Activated CD4-positive, alpha-beta T cell treated with anti-CD3 and anti-CD28 coated beads, Interleukin-2, Interleukin-4, amounts not matched to agents 100 ng/mL and 50 ng/mL, durations not matched to agents 16 hours and 8 hours (primary cell): ENCODE measurements around the gene YIF1A.
"Not testable (repeated sequence)": the region's sequence is repeated elsewhere in the genome, so short reads cannot be mapped to it uniquely, and the experiment has no call there.

Source experiments
- DNase-seq: peaks from one replicate; pipeline ENCODE4 v3.0.0-alpha.2; 2020; ENCODE audit warnings: low spot score

Gene YIF1A

GRCh38 chr11:66326261-66327111 lies 37.5 kb upstream of the YIF1A start:
- DNase-seq: no peak

- DNase-seq: no peak
These were observed 36.3 kb upstream of the YIF1A start for GRCh38 chr11:66325263-66325671.

GRCh38 chr11:66324664-66325063 lies 35.7 kb upstream of the YIF1A start:
- DNase-seq: no peak

GRCh38 chr11:66323684-66324083 lies 34.7 kb upstream of the YIF1A start:
- DNase-seq: no peak

- DNase-seq: no peak
These were observed 33.9 kb upstream of the YIF1A start for GRCh38 chr11:66322732-66323427.

- DNase-seq: no peak
These were observed 32.7 kb upstream of the YIF1A start for GRCh38 chr11:66321606-66322005.

- not testable (repeated sequence) for DNase-seq
These were observed 31.8 kb upstream of the YIF1A start for GRCh38 chr11:66320748-66321147.

- DNase-seq: not testable (repeated sequence)
These were observed 31.3 kb upstream of the YIF1A start for GRCh38 chr11:66320289-66320688.

GRCh38 chr11:66318600-66318970 lies 29.6 kb upstream of the YIF1A start:
- DNase-seq: no peak

- no peak for DNase-seq
These were observed 29.0 kb upstream of the YIF1A start for GRCh38 chr11:66317723-66318599.

- no peak for DNase-seq
These were observed 28.4 kb upstream of the YIF1A start for GRCh38 chr11:66317322-66317722.

- DNase-seq: no peak
These were observed 27.9 kb upstream of the YIF1A start, which contains the start of gene CD248 for GRCh38 chr11:66316849-66317251. TSS of gene CD248 (minus strand) at chr11:66317044. CDS start at chr11:66317027, 17 bp downstream.

- DNase-seq: no peak
These were observed 27.2 kb upstream of the YIF1A start for GRCh38 chr11:66315921-66316811.

GRCh38 chr11:66315498-66315885 lies 26.5 kb upstream of the YIF1A start:
- no peak for DNase-seq

GRCh38 chr11:66314561-66315497 lies 25.9 kb upstream of the YIF1A start:
- no peak for DNase-seq

- DNase-seq: no peak
These were observed 25.2 kb upstream of the YIF1A start for GRCh38 chr11:66314186-66314501.

GRCh38 chr11:66313321-66314185 lies 24.6 kb upstream of the YIF1A start:
- DNase-seq: no peak

GRCh38 chr11:66312549-66313320 lies 23.8 kb upstream of the YIF1A start:
- DNase-seq: peak; percentile 96
